Activated CD4-positive, alpha-beta T cell treated with anti-CD3 and anti-CD28 coated beads for 1 hour (primary cell): Measurements from ENCODE around the gene HGFAC.

Experiments
- DNase-seq: peaks from one replicate; pipeline ENCODE4 v3.0.0-alpha.2; 2020

Gene HGFAC

GRCh38 chr4:3464349-3464905 lies 22.7 kb downstream of the HGFAC start:
- no peak for DNase-seq

DNA sequence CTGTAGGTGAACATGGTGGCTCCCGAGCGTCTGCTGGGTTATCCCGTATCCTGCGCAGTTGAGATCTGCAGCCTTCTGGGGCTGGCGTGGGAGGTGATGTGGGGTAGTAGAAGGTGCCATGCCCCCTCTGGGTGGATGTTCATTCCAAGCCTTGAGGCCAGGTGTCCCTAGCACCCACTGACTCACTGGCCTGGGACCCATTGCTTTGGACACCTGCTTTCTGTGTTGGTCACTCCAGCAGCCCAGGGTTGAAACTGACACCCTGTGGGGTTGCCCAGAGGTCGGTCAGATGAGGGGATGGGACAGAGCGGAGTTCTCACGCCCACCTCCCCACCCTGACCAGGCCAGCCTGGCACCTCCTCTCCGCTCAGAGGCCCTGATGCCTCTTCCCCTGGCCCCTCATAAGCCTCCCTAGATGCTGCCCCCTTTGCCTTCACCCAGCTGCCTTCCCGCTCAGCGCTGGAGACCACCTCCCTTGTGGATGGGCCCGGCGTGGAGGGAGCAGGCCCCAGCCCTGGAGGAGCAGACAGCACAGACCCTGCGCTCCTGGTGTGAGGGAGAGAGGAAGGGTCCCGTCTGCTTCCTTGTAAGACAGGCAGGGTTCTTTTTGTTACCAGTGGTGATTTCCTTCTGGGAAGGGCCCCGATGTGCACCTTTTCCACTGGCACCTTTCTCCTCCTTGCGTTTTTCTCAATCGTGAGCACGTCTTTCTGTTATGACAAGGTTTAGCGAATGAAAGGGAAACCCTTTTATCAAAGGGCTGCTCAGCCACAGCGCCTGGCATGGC lies 23.3 kb downstream of the HGFAC start:
- DNase-seq, result no peak

GRCh38 chr4:3465698-3466671 lies 24.2 kb downstream of the HGFAC start:
- no peak for DNase-seq

- no peak for DNase-seq
Measured at GRCh38 chr4:3466691-3467600, 25.2 kb downstream of the HGFAC start.

DNA sequence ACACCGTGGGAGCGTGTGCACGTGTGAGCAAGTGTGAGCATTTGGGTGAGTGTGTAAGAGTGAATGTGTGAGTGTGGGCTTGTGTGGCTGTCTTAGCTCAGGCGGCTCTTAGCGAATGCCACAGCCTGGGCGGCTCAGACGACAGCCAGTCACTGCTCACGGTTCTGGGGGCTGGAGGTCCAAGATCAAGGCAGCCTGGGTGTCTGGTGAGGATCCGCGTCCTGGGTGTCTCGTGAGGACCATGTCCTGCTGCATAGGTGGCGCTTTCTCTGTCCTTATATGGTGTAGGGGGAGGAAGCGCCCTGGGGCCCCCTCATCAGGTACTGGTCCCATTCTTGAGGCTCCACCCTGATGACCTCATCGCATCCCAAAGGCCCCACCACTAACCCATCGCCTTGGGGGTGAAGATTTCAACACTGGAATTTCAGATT lies 25.8 kb downstream of the HGFAC start:
- no peak for DNase-seq

GRCh38 chr4:3468154-3468553 lies 26.4 kb downstream of the HGFAC start:
- DNase-seq, result no peak

DNA sequence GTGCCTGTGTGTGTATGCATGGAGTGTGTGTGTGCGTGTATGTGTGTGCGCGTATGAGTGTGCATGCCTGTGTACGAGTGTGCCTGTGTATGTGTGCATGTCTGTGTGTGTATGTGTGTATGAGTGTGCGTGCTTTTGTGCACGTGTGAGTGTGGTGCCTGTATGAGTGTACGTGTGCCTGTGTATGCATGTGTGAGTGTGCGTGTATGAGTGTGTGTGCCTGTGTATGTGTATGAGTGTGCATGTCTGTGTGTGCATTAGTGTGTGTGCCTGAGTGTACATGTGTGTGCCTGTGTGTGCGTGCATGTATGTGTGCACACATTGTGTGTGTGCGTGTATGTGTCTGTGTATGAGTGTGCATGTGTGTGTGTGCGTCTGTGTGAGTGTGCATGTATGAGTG lies 27.0 kb downstream of the HGFAC start:
- no peak for DNase-seq

GRCh38 chr4:3469386-3470243 lies 27.8 kb downstream of the HGFAC start:
- DNase-seq, result no peak

GRCh38 chr4:3470244-3471097 lies 28.7 kb downstream of the HGFAC start:
- no peak for DNase-seq

GRCh38 chr4:3471098-3471760 lies 29.5 kb downstream of the HGFAC start:
- no peak for DNase-seq

- no peak for DNase-seq
Measured at GRCh38 chr4:3471886-3472285, 30.1 kb downstream of the HGFAC start.

DNA sequence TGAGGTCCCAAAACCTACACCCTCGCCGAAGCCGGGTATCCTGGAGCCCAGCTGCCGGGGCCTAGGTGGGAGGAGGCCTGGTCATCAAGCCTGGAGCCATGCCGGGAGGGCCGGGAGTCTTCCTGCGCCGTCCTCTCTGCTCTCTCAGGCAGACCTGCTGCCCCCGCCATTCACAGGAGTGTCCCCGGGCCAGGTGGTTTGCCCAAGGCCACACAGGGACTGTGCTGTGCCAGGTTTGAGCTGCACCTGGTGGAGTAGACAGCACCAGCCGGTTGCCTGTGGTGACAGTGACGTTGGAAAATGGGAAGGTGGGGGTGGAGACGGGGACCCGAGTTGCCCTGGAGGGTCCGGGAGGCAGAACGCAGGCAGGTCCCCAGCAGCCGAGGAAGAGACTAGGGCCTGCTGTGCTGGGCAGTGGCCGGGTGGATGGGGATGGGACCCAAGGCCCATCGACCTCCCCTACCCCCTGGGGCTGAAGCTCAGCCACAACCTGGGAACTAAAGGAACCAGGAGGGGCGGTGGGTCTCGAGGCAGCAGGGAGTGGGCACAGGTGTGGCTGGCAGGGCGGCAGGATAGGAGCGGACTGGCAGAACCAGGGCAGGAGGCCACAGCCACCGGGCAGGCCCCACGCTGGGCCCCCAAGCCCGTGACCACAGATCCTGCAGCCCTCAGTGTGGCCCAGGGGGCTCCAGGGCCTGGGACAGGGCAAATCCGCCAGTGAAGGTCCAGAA lies 30.8 kb downstream of the HGFAC start:
- DNase-seq, result no peak

GRCh38 chr4:3473181-3473950 lies 31.6 kb downstream of the HGFAC start:
- no peak for DNase-seq

- DNase-seq, result no peak
Measured at GRCh38 chr4:3473996-3474765, 32.4 kb downstream of the HGFAC start.

DNA sequence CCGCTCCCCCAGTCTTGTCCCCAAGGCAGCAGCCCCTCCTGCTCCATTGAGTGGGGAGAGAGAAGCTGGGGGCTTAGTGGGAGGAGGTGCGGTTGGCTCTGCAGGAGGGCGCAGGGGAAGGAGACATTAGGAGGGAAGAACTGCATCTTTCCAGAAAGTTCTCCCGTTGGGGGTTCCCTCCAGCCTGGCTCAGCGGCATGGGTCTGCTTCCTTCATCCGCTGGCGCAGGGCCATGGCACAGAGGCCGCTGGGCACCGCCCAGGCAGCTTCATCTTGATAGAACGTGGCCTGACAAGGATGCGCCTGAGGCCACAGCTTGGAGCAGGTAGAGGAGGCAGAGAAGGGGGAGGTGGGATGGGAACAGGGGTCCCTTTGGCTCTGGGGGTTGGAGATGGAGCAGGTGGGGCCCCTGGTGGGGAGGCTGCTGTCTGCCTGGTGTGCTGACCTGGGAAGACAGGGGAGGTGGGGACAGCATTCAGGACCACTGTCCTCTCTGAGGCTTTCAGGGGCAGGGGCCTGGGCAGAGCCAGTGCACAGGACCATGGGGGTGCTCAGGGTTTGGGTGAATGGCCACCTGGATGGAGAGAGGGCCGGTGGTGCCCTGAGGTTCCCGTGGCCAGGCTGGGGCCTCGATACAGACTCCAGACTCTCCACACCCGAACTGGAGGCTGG lies 33.4 kb downstream of the HGFAC start:
- DNase-seq, result no peak

- no peak for DNase-seq
Measured at GRCh38 chr4:3475713-3476260, 34.0 kb downstream of the HGFAC start.

DNA sequence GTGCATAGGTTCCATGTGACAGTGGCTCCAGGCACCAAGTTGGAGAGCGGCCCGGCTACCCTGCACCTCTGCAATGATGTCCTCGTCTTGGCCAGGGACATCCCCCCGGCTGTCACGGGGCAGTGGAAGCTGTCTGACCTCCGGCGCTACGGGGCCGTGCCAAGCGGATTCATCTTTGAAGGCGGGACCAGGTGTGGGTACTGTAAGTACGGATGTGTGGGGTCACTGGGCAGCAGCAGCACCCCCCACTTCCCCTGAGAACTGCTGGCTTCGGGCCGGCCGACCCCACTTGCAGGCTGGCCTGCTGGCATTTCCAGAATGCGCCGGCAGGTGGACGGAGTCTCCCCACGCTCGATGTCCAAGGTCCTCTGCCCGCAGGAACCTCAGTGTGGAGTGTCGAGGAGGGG lies 34.6 kb downstream of the HGFAC start:
- DNase-seq, result no peak
